KMS-11 (cell line): ENCODE measurements around the gene GRID1.

Source experiments
- H2AFZ ChIP-seq: fragments of 200-600 bp; sonication (generic); 2 replicates; pipeline ENCODE4 v1.6.1; 2016; ENCODE audit warnings: antibody characterized with exemption, mixed run types, low read depth
- H3K27ac ChIP-seq: fragments of 200-600 bp; sonication (generic); 2 replicates; pipeline ENCODE4 v1.6.1; 2016; ENCODE audit warnings: mild to moderate bottlenecking, mixed run types
- H3K27me3 ChIP-seq: fragments of 200-600 bp; sonication (generic); 2 replicates; pipeline ENCODE4 v1.6.1; 2017; ENCODE audit warnings: mild to moderate bottlenecking, low read depth, mixed run types, moderate library complexity; ENCODE audit not compliant: insufficient read depth
- H3K36me3 ChIP-seq: fragments of 200-600 bp; sonication (generic); 2 replicates; pipeline ENCODE4 v1.6.1; 2017; ENCODE audit warnings: mild to moderate bottlenecking, mixed run types; ENCODE audit not compliant: insufficient read depth
- H3K4me1 ChIP-seq: fragments of 200-600 bp; sonication (generic); 2 replicates; pipeline ENCODE4 v1.6.1; 2016; ENCODE audit warnings: mild to moderate bottlenecking, low read depth, mixed run types; ENCODE audit not compliant: poor library complexity, severe bottlenecking
- H3K4me2 ChIP-seq: fragments of 200-600 bp; sonication (generic); 2 replicates; pipeline ENCODE4 v1.7.0; 2016; ENCODE audit warnings: mild to moderate bottlenecking, mixed run types
- H3K4me3 ChIP-seq: fragments of 200-600 bp; sonication (generic); IDR thresholded peaks from 2 replicates; pipeline ENCODE4 v1.6.1; 2017; ENCODE audit warnings: low read depth, low read length, mixed read lengths; ENCODE audit not compliant: insufficient read depth
- H3K79me2 ChIP-seq: fragments of 200-600 bp; sonication (generic); 2 replicates; pipeline ENCODE4 v1.6.1; 2016; ENCODE audit warnings: low read depth, mixed run types; ENCODE audit not compliant: insufficient read depth
- H3K9ac ChIP-seq: fragments of 200-600 bp; sonication (generic); 2 replicates; pipeline ENCODE4 v1.6.1; 2016; ENCODE audit warnings: mild to moderate bottlenecking, mixed run types
- H4K20me1 ChIP-seq: fragments of 200-600 bp; sonication (generic); 2 replicates; pipeline ENCODE4 v1.6.1; 2016; ENCODE audit warnings: mild to moderate bottlenecking, mixed run types; ENCODE audit not compliant: insufficient read depth
- TF ChIP-seq, protein P1 (sequence below): fragments of 200-600 bp; sonication (generic); conservative IDR thresholded peaks from 2 replicates; pipeline ENCODE4 v1.6.1; 2017; ENCODE audit warnings: low read depth, mild to moderate bottlenecking, antibody characterized with exemption, low read length, moderate library complexity, mixed read lengths

GRID1 gene

DNA sequence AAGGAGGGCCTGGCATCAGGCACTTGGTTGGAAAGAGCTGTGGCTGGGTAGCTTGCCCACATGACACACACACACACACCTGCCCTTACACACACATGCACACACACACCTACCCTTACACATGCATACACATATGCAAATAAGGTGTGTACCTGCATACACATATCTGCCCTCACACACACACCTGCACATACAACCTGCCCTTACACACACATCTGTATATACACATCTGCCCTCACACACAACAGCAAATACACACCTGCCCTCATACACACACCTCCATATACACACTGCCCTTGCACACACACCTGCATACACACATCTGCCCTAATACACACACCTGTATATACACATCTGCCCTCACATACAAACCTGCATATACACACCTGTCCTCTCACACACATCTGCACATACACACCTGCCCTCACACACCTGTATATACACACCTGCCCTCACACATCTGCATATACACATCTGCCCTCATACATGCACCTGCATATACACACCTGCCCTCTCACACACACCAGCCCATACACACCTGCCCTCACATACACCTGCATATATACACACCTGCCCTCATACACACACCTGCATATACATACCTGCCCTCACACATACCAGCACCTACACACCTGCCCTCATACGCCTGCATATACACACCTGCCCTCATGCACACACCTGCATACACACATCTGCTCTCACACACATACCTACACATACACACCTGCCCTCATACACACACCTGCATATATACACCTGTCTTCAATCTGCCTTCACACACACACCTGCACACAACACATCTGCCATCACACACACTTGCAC, 82.9 kb downstream of the GRID1 start:
- Histone ChIP-seq H3K9ac (no peak overlapping the region), H3K79me2 (no peaks in the 10 kb centered on the region), H3K4me1 (no peaks in the 10 kb centered on the region), H3K27ac (no peak overlapping the region), H3K4me3 (no peak overlapping the region), H4K20me1 (no peaks in the 10 kb centered on the region), H3K4me2 (no peak overlapping the region), H3K36me3 (no peaks in the 10 kb centered on the region), H3K27me3 (no peaks in the 10 kb centered on the region), H2AFZ (no peak overlapping the region)
- TF ChIP-seq, protein P1, sequence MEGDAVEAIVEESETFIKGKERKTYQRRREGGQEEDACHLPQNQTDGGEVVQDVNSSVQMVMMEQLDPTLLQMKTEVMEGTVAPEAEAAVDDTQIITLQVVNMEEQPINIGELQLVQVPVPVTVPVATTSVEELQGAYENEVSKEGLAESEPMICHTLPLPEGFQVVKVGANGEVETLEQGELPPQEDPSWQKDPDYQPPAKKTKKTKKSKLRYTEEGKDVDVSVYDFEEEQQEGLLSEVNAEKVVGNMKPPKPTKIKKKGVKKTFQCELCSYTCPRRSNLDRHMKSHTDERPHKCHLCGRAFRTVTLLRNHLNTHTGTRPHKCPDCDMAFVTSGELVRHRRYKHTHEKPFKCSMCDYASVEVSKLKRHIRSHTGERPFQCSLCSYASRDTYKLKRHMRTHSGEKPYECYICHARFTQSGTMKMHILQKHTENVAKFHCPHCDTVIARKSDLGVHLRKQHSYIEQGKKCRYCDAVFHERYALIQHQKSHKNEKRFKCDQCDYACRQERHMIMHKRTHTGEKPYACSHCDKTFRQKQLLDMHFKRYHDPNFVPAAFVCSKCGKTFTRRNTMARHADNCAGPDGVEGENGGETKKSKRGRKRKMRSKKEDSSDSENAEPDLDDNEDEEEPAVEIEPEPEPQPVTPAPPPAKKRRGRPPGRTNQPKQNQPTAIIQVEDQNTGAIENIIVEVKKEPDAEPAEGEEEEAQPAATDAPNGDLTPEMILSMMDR: no peak

DNA sequence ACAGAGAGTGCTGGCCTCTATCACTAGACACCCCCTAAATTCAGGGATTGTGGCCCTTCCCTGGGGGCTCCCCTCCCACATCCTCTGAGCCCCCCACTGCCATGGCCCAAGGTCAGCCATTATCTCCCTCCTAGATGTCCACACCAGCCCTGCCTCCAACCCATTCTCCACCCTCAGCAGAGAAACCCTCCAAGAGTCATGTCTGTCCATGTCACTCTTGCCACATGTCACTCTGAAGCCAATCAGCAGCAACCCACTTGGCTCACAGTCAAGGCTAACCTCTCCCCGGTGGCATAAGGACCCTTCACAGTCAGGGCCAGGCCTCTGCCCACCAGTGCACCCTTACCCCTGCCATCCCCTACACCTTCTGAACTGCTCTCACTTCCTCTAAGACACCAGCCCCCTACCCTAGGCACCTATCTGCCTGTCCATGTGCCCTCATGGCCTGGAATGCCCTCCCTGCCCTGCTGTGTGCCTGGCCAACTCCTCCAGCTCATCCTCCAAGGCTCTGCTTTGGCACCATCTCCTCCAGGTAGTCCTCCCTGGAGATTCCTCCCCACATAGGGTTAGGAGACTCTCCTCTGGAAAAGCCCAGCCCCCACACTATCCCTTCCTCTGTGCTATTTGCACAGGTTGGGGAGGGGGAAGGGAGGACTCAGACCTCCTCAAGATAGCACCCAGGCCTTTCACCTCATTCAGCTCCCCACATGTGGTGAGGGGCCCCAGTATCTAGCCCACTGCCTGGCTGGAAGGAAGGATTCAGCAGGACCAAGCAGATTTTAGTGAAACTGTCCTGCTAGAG, 83.7 kb downstream of the GRID1 start:
- Histone ChIP-seq H3K79me2 (no peaks in the 10 kb centered on the region), H3K4me1 (no peaks in the 10 kb centered on the region), H3K4me3 (no peak overlapping the region), H3K27ac (no peak overlapping the region), H3K9ac (no peak overlapping the region), H3K36me3 (no peaks in the 10 kb centered on the region), H4K20me1 (no peaks in the 10 kb centered on the region), H2AFZ (no peak overlapping the region), H3K4me2 (no peak overlapping the region), H3K27me3 (no peaks in the 10 kb centered on the region)
- TF ChIP-seq, protein P1: no peak

DNA sequence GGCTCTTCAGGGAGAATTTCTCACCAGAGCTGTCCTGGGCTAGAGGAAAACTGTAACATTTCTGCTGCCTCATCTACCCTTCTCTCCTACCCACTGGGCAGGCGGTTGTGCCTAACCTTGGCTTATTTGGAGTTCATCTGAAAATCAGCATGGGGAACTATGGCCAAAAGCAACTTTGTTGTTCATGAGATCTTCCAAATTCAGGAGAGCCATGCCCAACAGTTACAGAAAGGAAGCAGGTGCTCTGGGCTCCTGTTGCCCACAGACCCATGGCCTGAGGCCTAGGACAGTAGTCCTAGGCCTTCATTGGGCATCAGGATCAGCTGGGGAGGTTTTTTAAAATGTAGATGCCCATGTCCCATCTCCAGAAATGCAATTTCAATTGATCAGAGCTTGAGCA, 85.2 kb downstream of the GRID1 start:
- Histone ChIP-seq H3K79me2 (no peaks in the 10 kb centered on the region), H3K36me3 (no peaks in the 10 kb centered on the region), H3K27me3 (no peaks in the 10 kb centered on the region)

DNA sequence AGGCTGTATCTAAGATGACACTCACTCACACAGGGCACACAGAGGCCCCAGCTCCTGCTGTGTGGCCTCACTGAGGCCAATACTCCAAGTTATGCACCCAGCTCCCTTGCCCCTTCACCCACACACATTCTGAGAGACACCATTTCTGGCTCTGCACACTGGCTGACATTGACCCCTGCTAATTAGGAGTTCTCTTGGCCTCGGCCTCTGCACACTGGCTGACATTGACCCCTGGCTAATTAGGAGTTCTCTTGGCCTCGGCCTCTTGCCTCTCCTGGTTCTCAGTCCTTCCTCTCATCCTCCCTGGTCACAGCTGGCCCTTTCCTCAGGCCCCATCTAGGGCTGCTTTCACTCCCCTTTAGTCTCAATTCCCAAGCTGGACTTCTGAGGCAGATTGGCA, 97.3 kb downstream of the GRID1 start:
- Histone ChIP-seq H3K27me3 (no peaks in the 10 kb centered on the region), H3K9ac (no peak overlapping the region), H3K27ac (no peak overlapping the region), H2AFZ (no peak overlapping the region), H3K36me3 (no peaks in the 10 kb centered on the region), H3K4me1 (no peaks in the 10 kb centered on the region), H3K4me2 (no peak overlapping the region), H3K79me2 (no peaks in the 10 kb centered on the region), H4K20me1 (no peaks in the 10 kb centered on the region), H3K4me3 (no peak overlapping the region)
- TF ChIP-seq, protein P1: no peak

More for the DNA sequence above, 85.2 kb downstream of the GRID1 start:
- Histone ChIP-seq H3K4me1 (no peaks in the 10 kb centered on the region), H4K20me1 (no peaks in the 10 kb centered on the region), H3K27ac (no peak overlapping the region), H3K9ac (no peak overlapping the region), H2AFZ (no peak overlapping the region), H3K4me2 (no peak overlapping the region), H3K4me3 (no peak overlapping the region)
- TF ChIP-seq, protein P1: no peak
